Stimulated activated CD8-positive, alpha-beta memory T cell treated with anti-CD3 and anti-CD28 coated beads, Interleukin-15, amount 100 ng/mL, for 1 hour (primary cell): ENCODE measurements around the gene ASXL3.

ENCODE experiments used
- DNase-seq: peaks from one replicate; pipeline ENCODE4 v3.0.0-alpha.2; 2020; ENCODE audit warnings: low read depth

The ASXL3 gene

GRCh38 chr18:33720133-33720532 is 142.1 kb downstream of the ASXL3 start:
- DNase-seq, result no peak

- no peak for DNase-seq
Measured at GRCh38 chr18:33729556-33729955, 151.5 kb downstream of the ASXL3 start.

- DNase-seq, result no peak
Measured at GRCh38 chr18:33733376-33733775, 155.4 kb downstream of the ASXL3 start.

GRCh38 chr18:33735428-33735827 is 157.4 kb downstream of the ASXL3 start:
- no peak for DNase-seq

- no peak for DNase-seq
Measured at GRCh38 chr18:33741760-33742159, 163.7 kb downstream of the ASXL3 start.

- no peak for DNase-seq
Measured at GRCh38 chr18:33744032-33744697, 166.1 kb downstream of the ASXL3 start.

- no peak for DNase-seq
Measured at GRCh38 chr18:33745151-33745795, 167.3 kb downstream of the ASXL3 start.

- no peak for DNase-seq
Measured at GRCh38 chr18:33745871-33746545, 168.0 kb downstream of the ASXL3 start.

- DNase-seq, result no peak
Measured at GRCh38 chr18:33749834-33750233, 171.8 kb downstream of the ASXL3 start.

- no peak for DNase-seq
Measured at GRCh38 chr18:33750366-33750765, 172.3 kb downstream of the ASXL3 start.

- DNase-seq, result no peak
Measured at GRCh38 chr18:33751613-33752221, 173.7 kb downstream of the ASXL3 start.

- DNase-seq, result no peak
Measured at GRCh38 chr18:33755391-33755790, 177.4 kb downstream of the ASXL3 start.

- DNase-seq, result no peak
Measured at GRCh38 chr18:33755931-33756560, 178.0 kb downstream of the ASXL3 start.

GRCh38 chr18:33757037-33757436 is 179.0 kb downstream of the ASXL3 start:
- DNase-seq, result no peak

GRCh38 chr18:33761363-33761762 is 183.3 kb downstream of the ASXL3 start:
- no peak for DNase-seq

GRCh38 chr18:33781429-33781828 is 203.4 kb downstream of the ASXL3 start:
- no peak for DNase-seq
